GM12873 (cell line): ENCODE results near the gene CBX6.

Experiments
- TF ChIP-seq, protein P1 (sequence below): IDR thresholded peaks from 2 replicates; pipeline ENCODE4 v1.5.1; 2012; ENCODE audit warnings: low read depth, mild to moderate bottlenecking, moderate library complexity, low read length, control low read depth; ENCODE audit not compliant: insufficient read depth; ENCODE audit errors: missing control alignments

CBX6 gene

DNA sequence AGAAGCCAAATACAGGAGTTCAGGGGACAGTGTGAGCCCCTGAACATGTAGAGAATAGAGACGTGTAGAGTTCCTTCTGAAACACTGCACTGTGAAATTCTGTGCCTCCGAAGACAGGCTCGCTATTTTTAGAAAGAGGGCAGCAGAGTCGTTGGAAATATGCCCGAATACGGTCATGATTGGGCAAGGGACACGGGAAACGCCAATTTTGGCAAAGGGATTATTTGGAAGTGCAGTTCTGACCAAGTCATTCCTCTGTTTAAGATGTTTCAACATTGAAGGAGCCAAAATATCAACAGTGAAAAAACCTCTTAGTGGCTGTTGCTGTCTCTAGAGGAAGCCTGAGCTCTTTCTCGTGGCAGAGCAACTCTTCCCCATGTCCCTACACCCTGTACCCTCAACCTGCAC is 9.5 kb upstream of the CBX6 start:
- TF ChIP-seq, protein P1, sequence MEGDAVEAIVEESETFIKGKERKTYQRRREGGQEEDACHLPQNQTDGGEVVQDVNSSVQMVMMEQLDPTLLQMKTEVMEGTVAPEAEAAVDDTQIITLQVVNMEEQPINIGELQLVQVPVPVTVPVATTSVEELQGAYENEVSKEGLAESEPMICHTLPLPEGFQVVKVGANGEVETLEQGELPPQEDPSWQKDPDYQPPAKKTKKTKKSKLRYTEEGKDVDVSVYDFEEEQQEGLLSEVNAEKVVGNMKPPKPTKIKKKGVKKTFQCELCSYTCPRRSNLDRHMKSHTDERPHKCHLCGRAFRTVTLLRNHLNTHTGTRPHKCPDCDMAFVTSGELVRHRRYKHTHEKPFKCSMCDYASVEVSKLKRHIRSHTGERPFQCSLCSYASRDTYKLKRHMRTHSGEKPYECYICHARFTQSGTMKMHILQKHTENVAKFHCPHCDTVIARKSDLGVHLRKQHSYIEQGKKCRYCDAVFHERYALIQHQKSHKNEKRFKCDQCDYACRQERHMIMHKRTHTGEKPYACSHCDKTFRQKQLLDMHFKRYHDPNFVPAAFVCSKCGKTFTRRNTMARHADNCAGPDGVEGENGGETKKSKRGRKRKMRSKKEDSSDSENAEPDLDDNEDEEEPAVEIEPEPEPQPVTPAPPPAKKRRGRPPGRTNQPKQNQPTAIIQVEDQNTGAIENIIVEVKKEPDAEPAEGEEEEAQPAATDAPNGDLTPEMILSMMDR: no peak

DNA sequence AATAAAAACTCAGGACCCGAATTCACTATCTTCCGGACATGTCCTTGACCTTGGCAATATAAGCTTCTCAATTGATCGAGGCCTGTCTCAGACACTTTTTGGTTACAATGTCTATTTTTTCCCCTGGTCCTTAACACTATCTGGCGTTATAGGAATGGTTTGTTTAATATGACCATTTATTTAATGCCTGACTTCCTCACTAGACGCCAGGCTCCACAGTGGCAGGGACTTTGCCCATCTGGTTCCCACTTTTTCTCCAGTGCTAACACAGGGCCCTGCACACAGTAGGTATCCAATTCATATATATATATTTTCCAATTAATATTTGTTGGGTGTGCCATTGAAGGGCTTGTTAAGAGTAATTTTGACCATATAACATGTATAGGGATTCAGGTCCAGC is 7.9 kb upstream of the CBX6 start:
- TF ChIP-seq, protein P1: no peak

DNA sequence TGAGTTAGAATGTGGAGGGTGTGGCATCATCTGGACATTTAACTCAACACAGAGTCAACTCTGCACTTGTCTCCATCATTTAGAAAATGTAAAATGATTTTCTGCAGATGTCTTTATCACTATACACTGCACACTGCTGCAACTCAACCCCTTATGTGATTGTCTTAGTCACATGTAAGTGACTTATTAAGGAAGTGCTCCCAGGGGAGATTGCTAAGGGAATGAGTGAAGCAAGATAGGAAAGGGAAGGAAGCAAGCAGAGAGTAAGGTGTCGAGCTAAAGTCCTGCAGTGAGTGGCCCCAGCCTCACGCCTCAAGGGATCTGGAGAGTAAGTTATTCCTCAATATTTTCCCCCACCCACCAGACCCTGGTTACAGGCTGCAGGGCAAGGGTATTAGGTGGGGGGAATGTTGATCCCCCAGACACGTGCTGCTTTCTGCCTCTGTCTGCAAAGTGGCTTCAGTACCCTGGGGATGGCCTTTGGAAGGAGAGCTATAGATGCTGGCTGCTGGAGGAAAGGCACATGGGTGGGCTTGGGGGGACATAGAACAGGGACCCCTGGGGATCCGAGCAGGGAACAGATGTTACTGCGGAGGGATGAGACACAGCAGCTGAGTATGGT is 7.2 kb upstream of the CBX6 start:
- TF ChIP-seq, protein P1: no peak

DNA sequence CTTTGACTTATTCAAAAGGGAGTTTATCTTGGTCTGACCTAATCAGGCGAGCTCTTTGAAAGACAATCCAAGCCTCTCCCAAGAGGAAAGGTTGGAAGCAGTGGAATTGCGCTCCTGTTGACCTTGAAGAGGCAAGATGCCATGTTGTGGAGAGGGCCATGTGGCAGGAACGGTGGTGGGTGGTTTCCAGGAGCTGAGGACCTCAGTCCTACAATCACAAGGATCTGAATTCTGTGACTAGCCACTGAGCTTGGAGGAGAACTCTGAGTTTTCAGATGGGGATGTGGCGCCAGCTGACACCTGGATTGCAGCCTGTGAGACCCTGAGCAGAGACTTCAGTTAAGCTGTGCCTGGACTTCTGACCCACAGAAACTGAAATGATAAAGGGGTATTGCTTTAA is 6.0 kb upstream of the CBX6 start:
- TF ChIP-seq, protein P1: no peak

DNA sequence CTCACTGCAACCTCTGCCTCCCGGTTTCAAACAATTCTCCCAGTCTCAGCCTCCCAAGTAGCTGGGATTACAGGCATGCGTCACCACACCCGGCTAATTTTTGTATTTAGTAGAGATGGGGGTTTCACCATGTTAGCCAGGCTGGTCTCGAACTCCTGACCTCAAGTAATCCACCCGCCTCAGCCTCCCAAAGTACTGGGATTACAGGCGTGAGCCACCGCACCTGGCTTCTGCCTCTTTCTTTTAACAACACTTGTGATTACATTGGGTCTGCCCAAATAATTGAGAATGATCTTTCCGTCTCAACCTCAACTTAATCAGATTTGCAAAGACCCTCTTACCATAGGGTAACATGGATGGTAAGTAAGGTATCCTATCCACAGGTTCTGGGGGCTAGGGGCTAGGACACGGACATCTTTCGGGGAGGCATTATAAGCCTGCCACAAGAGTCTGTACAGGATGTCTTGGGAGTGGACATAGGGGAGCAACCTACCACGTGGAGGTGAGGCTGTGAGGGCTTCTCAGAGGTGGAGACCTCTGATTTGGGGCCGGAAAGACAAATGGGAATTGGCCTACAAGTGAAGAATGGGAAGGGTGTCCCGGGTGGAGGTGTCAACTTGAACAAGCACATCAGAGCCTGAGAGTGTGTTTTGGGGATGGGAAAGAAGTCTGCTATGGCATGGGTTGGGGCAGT is 2.7 kb upstream of the CBX6 start:
- TF ChIP-seq, protein P1: no peak

DNA sequence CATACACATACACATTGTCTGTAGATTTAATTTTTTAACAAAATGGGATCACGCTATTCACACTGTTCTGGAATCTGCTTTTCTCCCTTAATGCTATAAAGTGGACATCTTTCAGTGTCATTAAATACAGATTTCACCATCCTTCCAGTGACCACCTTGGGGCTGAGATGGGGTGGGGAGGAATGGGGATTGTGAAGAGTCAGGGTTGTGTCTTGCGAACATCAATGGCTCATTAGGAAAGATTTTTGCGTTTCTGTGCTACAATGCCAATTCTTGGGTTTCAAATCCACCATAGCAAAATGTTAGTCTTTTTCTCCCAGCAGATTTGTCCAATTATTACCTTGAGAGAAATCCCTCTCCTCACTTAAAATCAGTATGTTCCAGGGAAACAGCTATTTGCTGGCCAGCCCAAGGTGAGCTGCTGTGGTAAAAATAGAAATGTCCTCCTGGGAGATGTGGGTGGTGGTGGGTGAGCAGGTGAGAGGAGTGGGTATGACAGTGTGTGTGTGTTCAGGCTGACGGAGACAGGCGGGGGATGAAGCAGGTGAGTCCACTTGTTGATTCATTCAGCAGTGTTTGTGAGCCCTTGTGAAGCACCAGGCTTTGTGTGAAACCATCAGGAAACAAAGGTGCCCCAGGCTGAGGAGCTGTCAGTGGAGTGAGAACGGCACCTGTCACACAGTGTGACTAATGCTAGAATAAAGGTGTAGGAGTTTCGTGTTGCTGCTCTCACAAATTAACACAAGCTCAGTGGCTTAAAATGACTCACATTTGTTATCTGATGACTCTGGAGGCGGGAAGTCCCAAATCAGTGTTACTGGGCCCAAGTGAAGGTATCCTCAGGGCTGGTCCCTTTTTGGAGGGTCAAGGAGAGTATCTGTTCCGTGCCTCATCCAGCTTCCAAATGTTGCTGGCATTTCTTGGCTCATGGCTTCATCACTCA is 1.7 kb upstream of the CBX6 start:
- TF ChIP-seq, protein P1: no peak

DNA sequence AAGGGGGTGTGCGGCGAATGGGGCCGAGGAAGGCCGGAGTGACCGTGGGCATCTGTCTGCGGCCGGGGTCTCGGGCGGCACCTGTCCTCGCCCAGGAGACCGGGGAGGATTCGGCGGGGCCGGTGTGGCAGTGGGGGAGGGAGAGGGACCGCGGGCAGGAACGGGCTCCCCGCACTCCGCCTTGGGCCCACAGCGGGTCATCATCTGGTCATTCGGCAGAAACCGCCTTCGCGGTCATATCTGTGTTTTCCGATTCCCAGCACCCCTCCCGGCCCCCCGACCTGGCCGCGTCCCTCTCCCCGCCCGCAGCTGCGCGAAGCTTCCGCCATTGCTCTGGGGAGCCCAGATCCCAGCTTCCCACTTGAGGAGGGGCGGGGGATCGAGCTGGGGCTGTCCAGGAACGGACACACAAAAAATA is 824 bp upstream of the CBX6 start:
- TF ChIP-seq, protein P1: no peak
